Smooth muscle cell (in vitro differentiated cells): ENCODE measurements around the gene OR10K2. TPM values are rescaled to one million over a fixed set of nuclear protein-coding genes. Genes with fewer than 3 reads are reported as not detected.
"Not testable (repeated sequence)": the region's sequence is repeated elsewhere in the genome, so short reads cannot be mapped to it uniquely, and the experiment has no call there.

ENCODE experiments used
- DNase-seq: peaks from one replicate; lab custom pipeline; 2025; ENCODE audit not compliant: unreplicated experiment; lab: John Stamatoyannopoulos, UW
- H2AFZ ChIP-seq: fragments of 200-600 bp; sonication (generic); 2 replicates; pipeline ENCODE4 v1.6.0; 2016; ENCODE audit warnings: antibody characterized with exemption, low read depth, mild to moderate bottlenecking
- H3F3A ChIP-seq: fragments of 200-600 bp; sonication (generic); 2 replicates; pipeline ENCODE4 v1.6.0; 2017; ENCODE audit warnings: antibody characterized with exemption, low read depth
- H3K27ac ChIP-seq: fragments of 200-600 bp; sonication (generic); 2 replicates; pipeline ENCODE4 v1.5.1; 2016; ENCODE audit warnings: low read depth, mild to moderate bottlenecking
- H3K27me3 ChIP-seq: fragments of 200-600 bp; sonication (generic); 2 replicates; pipeline ENCODE4 v1.6.1; 2016; ENCODE audit warnings: low read depth, mild to moderate bottlenecking
- H3K36me3 ChIP-seq: fragments of 200-600 bp; sonication (generic); 2 replicates; pipeline ENCODE4 v1.5.1; 2016; ENCODE audit warnings: low read depth
- H3K4me1 ChIP-seq: fragments of 200-600 bp; sonication (generic); 2 replicates; pipeline ENCODE4 v1.5.1; 2016; ENCODE audit warnings: low read depth
- H3K4me2 ChIP-seq: fragments of 200-600 bp; sonication (generic); 2 replicates; pipeline ENCODE4 v1.6.0; 2016; ENCODE audit warnings: mild to moderate bottlenecking
- H3K4me3 ChIP-seq: fragments of 200-600 bp; sonication (generic); 2 replicates; pipeline ENCODE4 v1.5.1; 2016; ENCODE audit warnings: mild to moderate bottlenecking
- H3K79me2 ChIP-seq: fragments of 200-600 bp; sonication (generic); 2 replicates; pipeline ENCODE4 v1.6.0; 2016; ENCODE audit warnings: low read depth, mild to moderate bottlenecking
- H3K9ac ChIP-seq: fragments of 200-600 bp; sonication (generic); 2 replicates; pipeline ENCODE4 v1.6.0; 2016; ENCODE audit warnings: low read depth
- H3K9me3 ChIP-seq: fragments of 200-600 bp; sonication (generic); replicated peaks from 2 replicates; pipeline ENCODE4 v1.5.1; 2016; ENCODE audit warnings: low read depth
- H4K20me1 ChIP-seq: fragments of 200-600 bp; sonication (generic); 2 replicates; pipeline ENCODE4 v1.6.0; 2016; ENCODE audit warnings: low read depth
- WGBS: methylation state at CpG from one replicate; pipeline ENCODE4 v1.1.7; 2016; ENCODE audit warnings: low lambda C conversion rate; 5-methylcytosine and 5-hydroxymethylcytosine counted together
- polyA plus RNA-seq: library from polyadenylated mRNA; unstranded; fragments of >200 nt; fragmentation: Nextera tagmentation; extraction: Ambion mirVana; gene quantifications from 2 replicates; pipeline ENCODE4 v1.2.1, GENCODE V29; 2016
- total RNA-seq: library from RNA; depleted of rRNA; stranded (reverse); fragments of >200 nt; gene quantifications from 2 replicates; pipeline ENCODE4 v1.2.3, GENCODE V29; 2014
- TF ChIP-seq, protein P1 (sequence below): fragments of 200-600 bp; sonication (generic); IDR thresholded peaks from 2 replicates; pipeline ENCODE4 v1.5.1; 2017; ENCODE audit warnings: borderline replicate concordance, mild to moderate bottlenecking, antibody characterized with exemption; ENCODE audit not compliant: insufficient read depth, poor library complexity, severe bottlenecking

The OR10K2 gene
- total and polyA plus RNA-seq, 2 experiments from 2014 or later: not detected

DNA sequence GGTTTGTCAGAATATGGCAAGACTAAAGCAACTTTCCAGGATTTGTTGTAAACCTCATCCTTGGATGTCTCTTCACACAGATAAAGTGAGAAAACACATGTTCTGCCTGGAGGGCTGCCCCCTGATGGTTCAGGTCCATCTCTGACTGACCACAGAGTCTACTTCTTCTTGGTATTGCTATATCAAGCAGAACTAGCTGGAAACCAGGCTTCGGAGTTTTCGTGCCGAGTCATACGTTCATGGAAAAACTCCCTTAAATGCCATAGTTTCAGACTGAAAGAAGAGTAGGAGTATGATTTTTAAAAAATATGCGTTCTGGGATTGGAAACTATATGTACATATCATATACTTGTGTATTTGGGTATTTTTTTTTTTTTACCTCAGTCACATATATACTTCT, 32.6 kb downstream of the OR10K2 start:
- 93% methylated on average over 5 of the region's 5 CpGs for WGBS
- H3K9me3 ChIP-seq: no peaks in the 10 kb centered on the region

DNA sequence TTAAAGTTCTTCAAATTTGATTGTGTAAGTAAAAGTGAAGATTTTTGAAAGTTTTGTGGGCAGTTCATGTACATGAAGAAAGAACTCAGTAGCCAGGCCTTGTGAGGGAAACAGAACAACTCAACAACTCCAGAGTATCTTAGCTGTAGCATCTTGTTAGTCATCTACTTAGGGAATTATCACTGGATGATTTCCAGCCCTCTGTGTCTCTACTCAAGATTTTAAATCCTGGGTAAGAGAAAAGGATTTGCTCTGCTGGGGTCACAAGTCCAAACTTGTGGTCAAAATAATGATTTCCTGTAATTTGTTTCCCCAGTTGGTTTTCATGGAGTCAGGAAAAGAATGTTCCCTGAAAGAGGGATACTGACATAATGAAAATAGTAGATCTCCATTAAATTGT, 34.9 kb downstream of the OR10K2 start:
- TF ChIP-seq, protein P1, sequence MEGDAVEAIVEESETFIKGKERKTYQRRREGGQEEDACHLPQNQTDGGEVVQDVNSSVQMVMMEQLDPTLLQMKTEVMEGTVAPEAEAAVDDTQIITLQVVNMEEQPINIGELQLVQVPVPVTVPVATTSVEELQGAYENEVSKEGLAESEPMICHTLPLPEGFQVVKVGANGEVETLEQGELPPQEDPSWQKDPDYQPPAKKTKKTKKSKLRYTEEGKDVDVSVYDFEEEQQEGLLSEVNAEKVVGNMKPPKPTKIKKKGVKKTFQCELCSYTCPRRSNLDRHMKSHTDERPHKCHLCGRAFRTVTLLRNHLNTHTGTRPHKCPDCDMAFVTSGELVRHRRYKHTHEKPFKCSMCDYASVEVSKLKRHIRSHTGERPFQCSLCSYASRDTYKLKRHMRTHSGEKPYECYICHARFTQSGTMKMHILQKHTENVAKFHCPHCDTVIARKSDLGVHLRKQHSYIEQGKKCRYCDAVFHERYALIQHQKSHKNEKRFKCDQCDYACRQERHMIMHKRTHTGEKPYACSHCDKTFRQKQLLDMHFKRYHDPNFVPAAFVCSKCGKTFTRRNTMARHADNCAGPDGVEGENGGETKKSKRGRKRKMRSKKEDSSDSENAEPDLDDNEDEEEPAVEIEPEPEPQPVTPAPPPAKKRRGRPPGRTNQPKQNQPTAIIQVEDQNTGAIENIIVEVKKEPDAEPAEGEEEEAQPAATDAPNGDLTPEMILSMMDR: no peak
- H3F3A ChIP-seq: no peaks in the 10 kb centered on the region
- no peaks in the 10 kb centered on the region for H3K4me1 ChIP-seq
- H3K4me2 ChIP-seq: no peak overlapping the region
- H3K27me3 ChIP-seq: no peaks in the 10 kb centered on the region
- no peak overlapping the region for H3K4me3 ChIP-seq
- H4K20me1 ChIP-seq: no peaks in the 10 kb centered on the region
- no peaks in the 10 kb centered on the region for H3K9me3 ChIP-seq
- H3K27ac ChIP-seq: no peak overlapping the region
- H3K36me3 ChIP-seq: no peaks in the 10 kb centered on the region
- no peak overlapping the region for H3K9ac ChIP-seq
- no peaks in the 10 kb centered on the region for H3K79me2 ChIP-seq
- no peak for DNase-seq
- no peak overlapping the region for H2AFZ ChIP-seq

More for the DNA sequence above, 32.6 kb downstream of the OR10K2 start:
- Histone ChIP-seq H3K4me2 (no peak overlapping the region), H4K20me1 (no peaks in the 10 kb centered on the region), H2AFZ (no peak overlapping the region), H3K27ac (no peak overlapping the region), H3K4me1 (no peaks in the 10 kb centered on the region), H3K27me3 (no peaks in the 10 kb centered on the region), H3K9ac (no peak overlapping the region), H3F3A (no peaks in the 10 kb centered on the region), H3K79me2 (no peaks in the 10 kb centered on the region), H3K36me3 (no peaks in the 10 kb centered on the region), H3K4me3 (no peak overlapping the region)
- TF ChIP-seq, protein P1: no peak
- no peak for DNase-seq

DNA sequence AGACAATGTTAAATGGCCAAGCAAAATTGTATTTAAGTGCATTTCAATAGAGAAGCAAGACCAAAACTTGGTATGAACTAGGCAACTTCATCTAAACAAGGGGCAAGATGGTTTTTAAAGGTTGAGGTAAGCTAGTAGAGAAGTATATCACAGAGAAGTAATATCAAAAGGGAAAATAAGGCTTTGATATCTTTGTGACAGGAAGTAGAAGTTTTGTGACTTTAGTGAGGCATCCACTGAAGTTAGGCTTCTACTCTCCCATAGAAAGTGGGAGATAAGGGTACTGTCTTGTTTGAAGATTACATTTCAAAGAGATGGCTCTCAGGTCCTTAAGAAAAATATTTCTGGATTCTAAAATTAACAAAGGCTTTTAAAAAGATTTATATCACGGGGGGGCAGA, 35.7 kb downstream of the OR10K2 start:
- DNase-seq: no peak
- H3K27me3 ChIP-seq: no peaks in the 10 kb centered on the region
- H3K27ac ChIP-seq: no peak overlapping the region
- TF ChIP-seq, protein P1: no peak
- H3K9me3 ChIP-seq: no peaks in the 10 kb centered on the region
- no peaks in the 10 kb centered on the region for H3F3A ChIP-seq
- 45% methylated on average over 1 of the region's 1 CpG for WGBS
- H4K20me1 ChIP-seq: no peaks in the 10 kb centered on the region
- H3K36me3 ChIP-seq: no peaks in the 10 kb centered on the region
- no peaks in the 10 kb centered on the region for H3K79me2 ChIP-seq
- H3K9ac ChIP-seq: no peak overlapping the region
- no peak overlapping the region for H3K4me3 ChIP-seq
- H3K4me2 ChIP-seq: no peak overlapping the region
- no peaks in the 10 kb centered on the region for H3K4me1 ChIP-seq
- no peak overlapping the region for H2AFZ ChIP-seq

DNA sequence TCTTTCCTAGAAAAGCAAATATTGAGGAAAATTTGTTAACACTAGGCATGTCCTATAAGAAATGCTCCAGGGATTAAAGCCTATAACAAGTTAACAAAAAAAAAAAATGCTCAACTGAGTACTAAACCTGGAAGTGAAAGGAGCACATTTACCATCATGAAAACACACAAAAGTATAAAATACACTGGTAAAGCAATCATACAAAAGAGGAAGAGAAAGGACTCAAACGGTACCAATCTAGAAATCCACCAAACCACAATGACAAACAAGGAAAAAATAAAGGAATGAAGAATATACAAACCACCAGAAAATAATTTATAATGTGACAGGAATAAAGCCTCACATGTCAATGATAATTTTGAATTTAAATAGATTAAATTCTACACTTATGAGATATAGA, 51.2 kb downstream of the OR10K2 start:
- Histone ChIP-seq H3K79me2 (no peaks in the 10 kb centered on the region), H3K4me2 (no peak overlapping the region), H3K4me1 (no peaks in the 10 kb centered on the region), H4K20me1 (no peaks in the 10 kb centered on the region), H3F3A (no peaks in the 10 kb centered on the region), H3K9me3 (no peaks in the 10 kb centered on the region), H2AFZ (no peak overlapping the region), H3K27me3 (no peaks in the 10 kb centered on the region), H3K27ac (no peak overlapping the region), H3K9ac (no peak overlapping the region), H3K4me3 (no peak overlapping the region), H3K36me3 (no peaks in the 10 kb centered on the region)
- WGBS: 77% methylated on average over 1 of the region's 1 CpG
- DNase-seq: no peak
- TF ChIP-seq, protein P1: no peak

DNA sequence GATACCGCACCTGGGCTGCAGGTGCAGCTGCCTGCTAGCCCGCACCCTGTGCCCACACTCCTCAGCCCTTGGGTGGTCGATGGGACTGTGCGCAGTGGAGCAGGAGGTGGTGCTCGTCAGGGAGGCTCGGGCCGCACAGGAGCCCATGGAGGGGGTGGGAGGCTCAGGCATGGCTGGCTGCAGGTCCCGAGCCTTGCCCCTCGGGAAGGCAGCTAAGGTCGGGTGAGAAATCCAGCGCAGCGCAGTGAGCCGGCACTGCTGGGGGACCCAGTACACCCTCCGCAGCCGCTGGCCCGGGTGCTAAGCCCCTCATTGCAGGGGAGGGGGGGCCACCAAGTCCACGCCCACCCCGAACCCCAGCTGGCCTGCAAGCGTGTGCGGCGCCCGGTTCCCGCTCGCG, 51.9 kb downstream of the OR10K2 start:
- not testable (repeated sequence) for DNase-seq, H3K4me2 ChIP-seq, H3F3A ChIP-seq, H2AFZ ChIP-seq, H3K27me3 ChIP-seq, H3K4me3 ChIP-seq, H3K9me3 ChIP-seq, H3K4me1 ChIP-seq, H3K79me2 ChIP-seq, H3K36me3 ChIP-seq, H4K20me1 ChIP-seq, H3K9ac ChIP-seq, H3K27ac ChIP-seq
- WGBS: 92% methylated on average over 22 of the region's 25 CpGs
